Epithelial cell of esophagus (primary cell): Measurements from ENCODE around the gene ACP7.

ENCODE experiments used
- DNase-seq: peaks from one replicate; pipeline ENCODE4 v3.0.0; 2010; ENCODE audit warnings: low read depth
- H3K4me3 ChIP-seq: 2 replicates; pipeline ENCODE4 v1.5.1; 2011; ENCODE audit warnings: mild to moderate bottlenecking, low read length, control low read depth
- CTCF ChIP-seq: IDR thresholded peaks from 2 replicates; pipeline ENCODE4 v1.5.1; 2011; ENCODE audit warnings: low read depth, mild to moderate bottlenecking, low read length, control low read depth, inconsistent platforms; ENCODE audit not compliant: insufficient read depth; ENCODE audit errors: missing control alignments

Gene ACP7, protein sequence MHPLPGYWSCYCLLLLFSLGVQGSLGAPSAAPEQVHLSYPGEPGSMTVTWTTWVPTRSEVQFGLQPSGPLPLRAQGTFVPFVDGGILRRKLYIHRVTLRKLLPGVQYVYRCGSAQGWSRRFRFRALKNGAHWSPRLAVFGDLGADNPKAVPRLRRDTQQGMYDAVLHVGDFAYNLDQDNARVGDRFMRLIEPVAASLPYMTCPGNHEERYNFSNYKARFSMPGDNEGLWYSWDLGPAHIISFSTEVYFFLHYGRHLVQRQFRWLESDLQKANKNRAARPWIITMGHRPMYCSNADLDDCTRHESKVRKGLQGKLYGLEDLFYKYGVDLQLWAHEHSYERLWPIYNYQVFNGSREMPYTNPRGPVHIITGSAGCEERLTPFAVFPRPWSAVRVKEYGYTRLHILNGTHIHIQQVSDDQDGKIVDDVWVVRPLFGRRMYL

DNA sequence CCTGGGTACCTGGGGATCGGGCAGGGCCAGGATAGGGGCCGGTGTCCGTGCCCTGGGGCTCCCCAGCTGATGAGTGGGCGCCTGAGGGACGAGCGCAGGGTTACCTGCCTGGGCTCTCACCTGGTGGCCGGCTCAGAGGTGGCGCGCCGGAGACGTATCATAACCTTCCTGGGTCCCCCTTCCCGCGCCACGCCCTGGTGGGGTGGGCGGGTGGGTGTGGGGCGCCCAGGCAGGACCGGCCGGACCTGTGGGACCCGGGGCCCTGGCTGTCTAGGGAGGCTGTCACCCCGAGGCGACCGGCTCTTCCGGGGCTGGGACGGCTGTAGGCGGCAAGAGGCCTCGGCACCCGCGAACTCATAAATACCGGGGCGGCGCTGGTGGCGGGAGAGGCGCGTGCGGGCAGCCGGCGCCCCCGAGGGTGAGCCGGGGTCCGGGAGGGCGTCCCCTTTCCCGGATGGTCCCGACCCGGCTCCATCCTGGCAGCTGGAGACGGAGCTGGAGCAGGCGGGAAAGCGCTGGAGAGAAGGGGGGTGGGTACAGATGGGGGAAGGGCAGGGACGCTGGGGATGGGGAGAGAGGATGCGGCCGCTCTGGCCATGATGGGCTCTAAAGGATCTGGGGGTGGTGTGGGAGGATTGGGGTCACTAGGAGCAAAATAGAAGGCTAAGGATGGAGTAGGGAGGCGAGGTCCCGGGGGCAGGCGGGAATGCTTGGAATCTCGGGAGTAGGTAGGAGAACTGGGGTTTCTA lies at the start of gene ACP7:
TSS of gene ACP7 (plus strand) at position 386 of the 749 bp plus-strand sequence. CDS start 902 bp downstream, outside the sequence.
- H3K4me3 ChIP-seq = peak within 1 kb of the TSS; percentile 46
- no peak for TF ChIP-seq CTCF
- no peak for DNase-seq

DNA sequence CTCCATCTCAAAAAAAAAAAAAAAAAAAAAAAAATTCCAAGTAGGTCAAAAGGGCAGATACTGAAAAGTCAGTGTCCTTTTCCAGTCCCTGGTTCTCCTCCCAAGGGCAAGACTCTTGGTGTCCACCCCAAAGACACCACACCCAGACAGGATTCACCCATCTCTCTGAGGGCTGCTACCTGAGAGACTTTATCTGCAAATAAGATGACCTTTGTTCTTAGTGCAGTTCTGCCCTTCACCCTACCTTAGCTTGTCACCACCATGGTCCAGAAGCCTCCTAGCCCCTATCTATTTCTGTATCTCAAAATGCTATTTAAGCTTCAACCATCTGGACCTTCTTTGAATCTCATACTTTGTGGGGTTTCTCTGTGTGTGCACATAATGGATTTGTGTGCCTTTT lies 47.6 kb upstream of the ACP7 start:
- H3K4me3 ChIP-seq = no peak overlapping the region
- no peak for DNase-seq
- TF ChIP-seq CTCF = no peak

GRCh38 chr19:39037194-39037593 lies 47.0 kb upstream of the ACP7 start:
- no peak overlapping the region for H3K4me3 ChIP-seq
- no peak for DNase-seq
- no peak for TF ChIP-seq CTCF

GRCh38 chr19:39038098-39038497 lies 46.1 kb upstream of the ACP7 start:
- TF ChIP-seq CTCF = peak; percentile 48
- peak; percentile 75 for DNase-seq
- H3K4me3 ChIP-seq = no peak overlapping the region

DNA sequence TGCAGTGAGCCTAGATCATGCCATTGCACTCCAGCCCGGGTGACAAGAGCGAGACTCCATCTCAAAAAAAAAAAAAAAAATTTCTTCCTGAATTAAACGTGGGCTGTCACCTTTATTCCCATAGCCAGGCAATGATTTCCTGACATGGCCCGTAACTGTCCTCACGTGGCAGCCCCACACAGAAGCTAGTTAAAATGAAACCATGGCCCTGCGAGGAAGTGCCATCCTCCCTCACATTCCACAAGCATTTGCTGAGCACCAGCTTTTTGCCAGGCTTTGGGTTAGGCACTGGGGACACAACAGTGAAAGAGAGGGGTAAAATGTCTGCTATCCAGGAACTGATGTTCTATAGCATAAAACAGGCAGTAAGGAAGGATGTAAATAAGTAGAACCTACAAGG lies 38.7 kb upstream of the ACP7 start:
- H3K4me3 ChIP-seq = no peak overlapping the region
- no peak for TF ChIP-seq CTCF
- no peak for DNase-seq

DNA sequence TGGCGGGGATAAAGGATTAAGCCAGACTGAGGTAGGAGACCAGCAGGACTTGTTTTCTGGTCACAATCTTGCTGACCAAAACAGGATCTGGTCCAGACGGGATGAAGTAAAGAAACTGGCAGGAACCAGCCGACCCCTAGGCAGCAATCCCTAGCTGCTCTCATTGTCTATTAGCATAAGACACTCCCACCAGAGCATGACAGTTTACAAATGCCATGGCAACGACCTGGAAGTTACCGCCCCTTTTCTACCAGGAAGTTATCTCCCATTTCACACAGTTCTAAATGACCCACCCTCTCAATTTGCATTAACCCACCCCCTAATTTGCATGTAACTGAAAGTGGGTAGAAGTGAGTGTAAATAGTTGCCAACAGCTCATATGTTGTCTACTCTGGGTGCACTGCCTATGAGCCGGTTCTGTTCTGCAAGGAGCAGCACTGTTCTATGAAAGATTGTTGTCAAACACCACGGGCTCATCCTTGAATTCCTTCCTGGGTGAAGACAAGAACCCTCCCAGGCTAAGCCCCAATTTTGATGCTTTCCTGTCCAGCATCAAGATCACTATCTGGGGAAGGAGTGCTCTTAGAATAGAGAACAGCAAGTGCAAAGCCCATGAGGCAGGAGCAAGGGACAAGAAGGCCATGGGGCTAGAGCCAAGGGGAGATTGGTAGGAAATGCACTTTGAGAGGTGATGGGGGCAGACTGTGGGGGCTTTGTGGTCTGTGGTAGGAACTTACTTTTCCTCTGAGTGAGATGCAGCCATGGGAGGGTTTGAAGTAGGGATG lies 37.9 kb upstream of the ACP7 start:
- no peak for TF ChIP-seq CTCF
- no peak for DNase-seq
- no peak overlapping the region for H3K4me3 ChIP-seq
